ENCODE results near the gene ZMYM4. TPM values are rescaled to one million over a fixed set of nuclear protein-coding genes. Genes with fewer than 3 reads are reported as not detected.
A peak's percentile ranks its signal among the peaks of the same experiment; 100 is the strongest.

Gene ZMYM4
- total RNA-seq, 4 donors from 2014 or later, result 19.7 to 84.9 (median 49.9) TPM

DNA sequence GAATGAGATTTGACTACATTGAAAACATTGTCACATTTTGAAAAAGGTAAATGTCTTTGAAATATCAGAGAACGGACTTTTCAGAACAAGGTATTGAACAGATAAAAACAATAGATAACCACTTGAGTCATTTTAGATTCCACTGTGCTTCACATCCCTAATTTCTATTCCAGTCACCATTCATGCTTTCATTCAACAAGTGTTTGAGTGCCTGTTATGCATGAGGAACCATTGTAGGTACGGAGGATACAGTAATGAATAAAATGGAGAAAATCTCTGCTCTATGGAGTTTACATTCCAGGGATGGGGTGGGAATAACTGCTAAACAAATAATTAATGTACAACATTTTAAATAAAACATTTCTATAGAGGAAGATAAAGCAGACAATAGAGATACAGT is 26.3 kb downstream of the ZMYM4 start:
- no peak for TF ChIP-seq POLR2A (IDR thresholded peaks at IDR 0.05)
- TF ChIP-seq, protein P1, sequence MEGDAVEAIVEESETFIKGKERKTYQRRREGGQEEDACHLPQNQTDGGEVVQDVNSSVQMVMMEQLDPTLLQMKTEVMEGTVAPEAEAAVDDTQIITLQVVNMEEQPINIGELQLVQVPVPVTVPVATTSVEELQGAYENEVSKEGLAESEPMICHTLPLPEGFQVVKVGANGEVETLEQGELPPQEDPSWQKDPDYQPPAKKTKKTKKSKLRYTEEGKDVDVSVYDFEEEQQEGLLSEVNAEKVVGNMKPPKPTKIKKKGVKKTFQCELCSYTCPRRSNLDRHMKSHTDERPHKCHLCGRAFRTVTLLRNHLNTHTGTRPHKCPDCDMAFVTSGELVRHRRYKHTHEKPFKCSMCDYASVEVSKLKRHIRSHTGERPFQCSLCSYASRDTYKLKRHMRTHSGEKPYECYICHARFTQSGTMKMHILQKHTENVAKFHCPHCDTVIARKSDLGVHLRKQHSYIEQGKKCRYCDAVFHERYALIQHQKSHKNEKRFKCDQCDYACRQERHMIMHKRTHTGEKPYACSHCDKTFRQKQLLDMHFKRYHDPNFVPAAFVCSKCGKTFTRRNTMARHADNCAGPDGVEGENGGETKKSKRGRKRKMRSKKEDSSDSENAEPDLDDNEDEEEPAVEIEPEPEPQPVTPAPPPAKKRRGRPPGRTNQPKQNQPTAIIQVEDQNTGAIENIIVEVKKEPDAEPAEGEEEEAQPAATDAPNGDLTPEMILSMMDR (IDR thresholded peaks at IDR 0.05), result no peak
- Histone ChIP-seq H3K27me3 (no peaks in the 10 kb centered on the region), H3K9me3 (no peaks in the 10 kb centered on the region), H3K27ac (no peak overlapping the region), H3K4me3 (no peak overlapping the region), H3K4me1 (no peaks in the 10 kb centered on the region), H3K36me3 (no peaks in the 10 kb centered on the region)
- no peak for DNase-seq
- intact Hi-C loops (cut with DNase I; ENCODE audit: low total_unique reads), result no loop called here

DNA sequence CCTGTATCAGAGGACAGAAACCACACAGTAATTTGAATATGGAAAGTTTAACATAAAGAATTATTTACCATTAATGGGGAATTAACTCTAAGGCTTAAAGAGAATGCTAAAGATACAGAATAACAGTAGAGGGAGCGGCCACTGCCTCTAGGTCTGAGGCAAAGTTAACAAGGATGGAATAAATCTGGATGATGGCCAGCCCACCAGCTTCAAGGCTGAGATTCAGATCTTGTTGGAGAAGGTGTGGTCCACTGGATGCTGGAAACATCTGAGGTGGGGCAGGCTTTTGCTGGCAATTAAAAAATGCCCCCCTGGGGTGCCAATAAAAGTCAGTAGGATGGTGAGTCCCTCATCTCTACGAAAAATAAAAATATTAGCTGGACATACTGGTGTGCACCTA is 29.4 kb downstream of the ZMYM4 start:
- Histone ChIP-seq H3K9me3 (no peaks in the 10 kb centered on the region), H3K4me3 (no peak overlapping the region), H3K36me3 (no peaks in the 10 kb centered on the region), H3K4me1 (no peaks in the 10 kb centered on the region), H3K27me3 (no peaks in the 10 kb centered on the region), H3K27ac (no peak overlapping the region)
- DNase-seq, result no peak
- intact Hi-C loops (cut with DNase I; ENCODE audit: low total_unique reads), result no loop called here
- TF ChIP-seq POLR2A (IDR thresholded peaks at IDR 0.05), result no peak
- TF ChIP-seq, protein P1 (IDR thresholded peaks at IDR 0.05), result no peak

DNA sequence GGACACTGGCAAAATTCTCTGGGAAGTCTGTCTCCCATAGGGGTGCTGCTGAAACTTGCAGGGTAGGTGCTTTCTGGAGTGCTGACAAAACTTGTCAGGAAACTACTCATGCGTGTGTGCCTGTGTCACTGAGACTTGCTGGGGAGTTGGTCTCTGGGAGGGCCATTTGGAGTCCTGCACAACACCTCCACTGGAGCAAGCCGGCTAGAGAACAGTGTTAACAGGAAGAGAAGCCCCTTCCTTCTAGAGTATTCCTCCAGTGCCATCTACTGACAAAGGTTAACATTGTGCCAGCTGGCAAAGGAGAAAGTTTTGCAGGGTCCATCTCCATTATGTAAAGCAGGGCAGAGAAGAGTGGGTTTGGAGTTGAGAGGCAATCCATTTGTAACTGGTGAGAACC is 30.0 kb downstream of the ZMYM4 start:
- TF ChIP-seq, protein P1 (IDR thresholded peaks at IDR 0.05), result peak; percentile 37 to 46 (median 42)
- no peak for TF ChIP-seq POLR2A (IDR thresholded peaks at IDR 0.05)
- DNase-seq, result peak in 1 of 2 donors; percentile 23
- H3K27ac ChIP-seq, result no peak overlapping the region

DNA sequence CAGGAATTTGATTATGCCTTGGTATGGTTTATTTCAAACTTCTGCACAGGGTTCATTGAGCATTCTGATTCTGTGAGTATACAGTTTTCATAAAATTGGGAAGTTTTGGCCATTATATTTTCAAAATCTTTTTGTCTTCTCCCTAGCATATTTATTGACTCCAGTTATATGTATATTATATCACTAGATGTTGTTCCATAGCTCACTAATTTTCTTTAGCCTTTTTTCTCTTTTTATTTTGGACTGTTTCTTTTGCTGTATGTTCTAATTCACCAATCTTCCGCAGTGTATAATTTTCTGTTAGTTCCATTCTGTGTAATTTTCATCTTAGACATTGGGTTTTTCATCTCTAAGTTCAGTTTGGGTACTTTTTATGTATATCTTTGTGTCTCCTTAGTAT is 31.9 kb downstream of the ZMYM4 start:
- TF ChIP-seq, protein P1 (IDR thresholded peaks at IDR 0.05), result no peak
- TF ChIP-seq POLR2A (IDR thresholded peaks at IDR 0.05), result no peak
- Histone ChIP-seq H3K36me3 (no peaks in the 10 kb centered on the region), H3K27ac (no peak overlapping the region), H3K27me3 (no peaks in the 10 kb centered on the region), H3K9me3 (no peaks in the 10 kb centered on the region), H3K4me1 (no peaks in the 10 kb centered on the region), H3K4me3 (no peak overlapping the region)
- DNase-seq, result no peak
- intact Hi-C loops (cut with DNase I; ENCODE audit: low total_unique reads), result no loop called here

More for the DNA sequence above, 30.0 kb downstream of the ZMYM4 start:
- Histone ChIP-seq H3K36me3 (no peaks in the 10 kb centered on the region), H3K4me3 (no peak overlapping the region), H3K27me3 (no peaks in the 10 kb centered on the region), H3K9me3 (no peaks in the 10 kb centered on the region), H3K4me1 (no peaks in the 10 kb centered on the region)
- intact Hi-C loops (cut with DNase I; ENCODE audit: low total_unique reads), result no loop called here

DNA sequence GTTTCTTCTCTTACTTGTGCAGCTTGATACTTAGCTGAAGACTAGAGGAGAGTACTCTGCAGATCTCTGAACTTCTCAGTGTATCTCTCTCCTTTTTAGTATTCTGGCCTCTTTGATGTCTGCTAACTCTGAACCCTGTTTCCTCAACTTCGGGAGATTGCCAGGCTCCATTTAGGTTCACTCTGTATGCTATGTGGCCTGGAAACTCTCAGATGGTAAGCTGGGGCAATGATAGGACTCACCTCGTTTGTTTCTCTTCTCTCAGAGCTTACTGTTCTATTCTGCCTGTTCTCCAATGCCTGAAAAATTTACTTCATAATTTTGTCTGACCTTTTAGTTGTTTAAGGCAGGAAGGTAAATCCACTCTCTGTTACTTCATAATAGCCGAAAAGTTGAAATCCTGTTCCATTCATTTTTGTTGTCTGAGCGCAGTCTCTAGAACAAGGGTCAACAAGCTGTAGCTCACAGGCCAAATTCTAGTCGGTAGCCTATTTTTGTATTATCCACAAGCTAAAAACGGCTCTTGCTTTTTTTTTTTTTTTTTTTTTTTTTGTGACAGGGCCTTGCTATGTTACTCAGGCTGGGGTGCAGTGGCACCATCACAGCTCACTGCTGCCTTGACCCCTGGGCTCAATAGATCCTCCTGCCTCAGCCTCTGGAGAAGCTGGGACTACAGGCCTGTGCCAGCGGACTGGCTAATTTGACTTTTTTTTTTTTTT is 33.3 kb downstream of the ZMYM4 start:
- no peak for TF ChIP-seq POLR2A (IDR thresholded peaks at IDR 0.05)
- TF ChIP-seq, protein P1 (IDR thresholded peaks at IDR 0.05), result no peak
- no peak for DNase-seq
- Histone ChIP-seq H3K4me3 (no peak overlapping the region), H3K27ac (peak overlapping the region in 1 of 2 donors; percentile 7), H3K27me3 (no peaks in the 10 kb centered on the region), H3K9me3 (no peaks in the 10 kb centered on the region), H3K36me3 (no peaks in the 10 kb centered on the region), H3K4me1 (no peaks in the 10 kb centered on the region)
- intact Hi-C loops (cut with DNase I; ENCODE audit: low total_unique reads), result no loop called here
